GM18511 (cell line): Measurements from ENCODE around the gene RPS21.
"Not testable (repeated sequence)": the region's sequence is repeated elsewhere in the genome, so short reads cannot be mapped to it uniquely, and the experiment has no call there.

ENCODE experiments used
- ATAC-seq: cut with Tn5 transposase; IDR thresholded peaks from one replicate; pipeline ENCODE4 v1.9.1; 2021; ENCODE audit warnings: mild to moderate bottlenecking, moderate library complexity; ENCODE audit not compliant: unreplicated experiment

RPS21 gene

DNA sequence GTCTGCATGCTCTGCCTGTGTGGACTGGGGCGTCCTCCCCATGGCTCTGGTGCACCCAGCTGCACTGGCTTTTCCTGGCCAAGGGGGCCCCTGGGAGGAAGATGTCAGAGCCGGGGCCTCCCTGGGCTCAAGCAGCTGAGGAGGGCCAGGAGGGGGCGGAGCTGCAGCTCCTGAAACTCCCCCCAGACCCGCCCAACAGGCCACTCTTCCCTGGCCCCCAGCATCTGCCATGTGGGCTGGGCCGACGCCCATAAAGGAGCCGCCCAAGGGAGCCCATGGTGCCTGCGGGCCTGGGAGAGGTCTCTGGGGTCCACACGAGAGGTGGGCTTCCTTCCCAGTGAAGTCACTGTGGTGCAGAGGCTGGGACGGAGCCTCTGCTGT is 36.4 kb downstream of the RPS21 start:
- no peak for ATAC-seq

DNA sequence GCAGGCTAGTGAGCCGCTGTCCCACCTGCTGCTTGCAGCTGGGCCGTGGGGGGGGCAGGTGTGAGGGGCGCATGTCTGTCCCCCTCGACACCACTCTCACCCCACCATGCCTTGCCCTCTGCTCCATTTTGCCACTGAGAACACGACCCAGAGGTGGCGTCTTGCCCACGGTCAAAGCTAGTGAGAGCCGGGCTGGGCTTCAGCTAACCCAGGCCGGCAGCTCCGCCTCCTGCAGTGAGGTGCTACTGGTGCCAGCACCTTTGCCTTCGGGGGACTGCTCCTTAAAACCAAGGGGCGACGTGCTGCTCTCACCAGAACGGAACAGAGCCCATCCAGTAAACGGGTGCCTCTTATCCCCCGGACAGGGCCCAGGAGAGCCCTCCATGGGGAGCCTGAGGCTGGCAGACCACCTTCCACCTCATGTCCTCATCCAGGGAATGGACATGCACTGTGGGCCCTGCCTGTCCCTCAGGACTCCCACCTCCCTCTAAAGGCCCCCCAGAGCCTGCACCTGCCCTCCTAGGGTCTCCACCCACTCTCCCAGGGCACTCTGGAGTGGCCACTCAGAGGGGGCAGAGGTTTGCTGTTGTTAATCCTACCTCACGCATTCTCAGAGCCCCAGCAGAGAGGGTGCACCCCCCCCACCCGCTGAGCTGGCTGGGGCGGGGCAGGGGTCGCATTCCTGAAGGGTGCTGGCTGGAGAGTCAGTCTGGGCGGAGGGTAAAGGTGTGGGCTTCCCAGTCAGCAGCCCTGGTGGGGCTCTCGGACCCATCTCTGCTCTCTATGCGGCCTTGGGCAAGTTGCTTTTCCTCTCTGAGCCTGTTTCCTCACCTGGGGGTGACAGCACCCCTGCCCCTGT is 37.6 kb downstream of the RPS21 start:
- ATAC-seq = no peak

DNA sequence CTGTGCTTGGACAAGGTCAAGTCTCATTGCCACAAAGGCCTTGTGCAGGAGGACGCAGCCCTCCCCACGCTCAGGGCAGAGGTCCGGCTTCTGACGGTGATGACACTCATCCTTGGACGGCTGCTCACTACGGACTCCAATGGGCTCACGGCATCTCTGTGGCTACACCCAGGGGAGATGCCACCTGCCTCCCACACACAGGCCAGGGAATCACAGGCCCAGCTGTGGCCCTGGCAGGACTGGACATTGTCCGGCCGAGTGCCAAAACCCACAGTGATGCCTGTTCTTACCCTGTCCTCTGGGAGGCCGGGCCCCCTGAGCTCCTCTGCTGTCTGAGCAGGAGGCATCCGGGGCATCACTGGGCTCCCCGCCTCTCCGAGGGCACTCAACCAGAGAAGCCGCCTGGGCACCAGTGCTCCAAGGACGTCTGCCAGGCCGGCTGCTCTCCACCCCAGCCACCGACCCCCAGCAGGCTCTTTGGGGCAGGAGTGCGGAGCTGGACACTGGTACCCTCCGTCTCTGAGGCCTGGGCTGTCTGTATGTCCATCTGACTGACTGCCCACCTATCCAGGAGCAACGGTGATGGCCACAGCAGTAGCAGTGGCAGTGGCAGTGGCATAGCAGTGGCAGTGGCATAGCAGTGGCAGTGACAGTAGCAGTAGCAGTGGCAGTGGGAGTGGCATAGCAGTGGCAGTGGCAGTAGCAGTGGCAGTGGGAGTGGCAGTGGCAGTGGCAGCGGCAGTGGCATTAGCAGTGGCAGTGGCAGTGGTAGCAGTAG is 38.6 kb downstream of the RPS21 start:
- ATAC-seq = no peak

DNA sequence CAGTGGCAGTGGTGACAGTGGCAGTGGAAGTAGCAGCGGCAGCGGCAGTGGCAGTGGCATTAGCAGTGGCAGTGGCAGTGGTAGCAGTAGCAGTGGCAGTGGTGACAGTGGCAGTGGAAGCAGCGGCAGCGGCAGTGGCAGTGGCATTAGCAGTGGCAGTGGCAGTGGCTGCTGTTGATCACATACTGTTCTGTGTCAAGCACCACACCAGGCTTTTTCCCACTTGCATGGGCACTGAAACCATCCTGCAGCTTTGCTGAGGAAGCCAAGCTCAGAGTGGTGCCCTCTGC is 39.1 kb downstream of the RPS21 start:
- ATAC-seq = not testable (repeated sequence)

DNA sequence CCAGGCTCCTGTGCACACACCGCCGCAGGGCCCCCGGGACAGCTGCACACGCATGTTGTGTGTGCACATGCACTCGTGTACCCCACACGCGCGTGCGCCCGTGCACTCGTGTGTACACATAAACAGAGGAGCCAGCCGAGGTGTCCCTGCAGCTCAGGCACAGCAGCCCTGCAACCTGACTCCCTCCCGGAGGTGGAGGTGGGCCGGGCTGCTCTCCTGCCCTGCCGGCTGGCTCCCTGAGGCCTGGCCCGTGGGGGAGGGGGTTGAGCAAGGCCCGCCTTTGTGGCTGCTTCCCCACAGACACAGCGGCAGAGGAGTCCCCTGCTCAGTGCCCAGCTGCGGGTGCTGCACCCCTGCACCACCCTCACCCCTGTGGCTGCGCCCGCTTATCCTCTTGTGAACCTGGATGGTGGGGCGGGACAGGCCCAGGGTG is 39.8 kb downstream of the RPS21 start:
- no peak for ATAC-seq

DNA sequence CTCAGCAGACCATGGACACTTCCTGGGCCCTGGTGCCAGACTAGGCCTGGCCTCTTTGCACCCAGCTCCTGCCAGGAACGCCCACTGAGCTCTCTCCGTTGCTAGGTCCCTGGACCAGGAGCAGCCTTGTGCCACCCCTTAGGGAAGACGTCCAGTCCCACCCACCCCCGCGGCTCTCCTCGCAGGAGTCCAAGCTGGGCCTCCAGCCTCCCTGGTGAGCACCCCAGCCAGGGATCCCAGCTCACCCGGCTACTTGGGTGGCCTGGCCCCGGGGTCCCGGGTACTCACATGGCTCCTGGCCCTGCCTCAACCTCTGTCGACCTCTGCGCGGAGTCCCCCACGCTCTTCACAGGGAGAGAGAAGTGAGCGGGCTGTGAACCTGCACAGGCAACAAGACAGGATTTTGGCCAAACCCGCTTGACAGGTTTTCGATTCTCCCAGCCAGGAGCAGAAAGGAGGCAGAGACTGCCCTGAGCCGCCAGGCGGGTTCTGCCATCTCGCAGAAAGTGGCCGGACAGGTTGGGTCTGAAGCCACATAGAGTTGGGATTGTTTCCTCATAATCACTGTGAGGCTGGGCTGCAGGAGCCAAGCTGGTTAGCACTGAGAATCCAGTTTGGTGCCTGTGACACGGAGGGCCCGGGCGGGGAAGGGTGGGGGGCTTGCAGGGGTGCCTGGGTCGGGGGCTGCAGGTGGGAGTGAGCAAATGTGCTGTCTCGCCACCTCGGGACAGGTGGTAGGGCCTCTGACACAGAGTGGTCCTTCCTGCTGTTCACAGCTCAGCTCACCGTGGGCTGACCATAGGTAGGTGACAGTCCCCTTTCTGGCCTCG is 40.5 kb downstream of the RPS21 start, which contains the start of gene RBBP8NL:
TSS of gene RBBP8NL (minus strand) at position 368 of the 830 bp plus-strand sequence. CDS start 7,892 bp downstream, outside the sequence.
- no peak for ATAC-seq

DNA sequence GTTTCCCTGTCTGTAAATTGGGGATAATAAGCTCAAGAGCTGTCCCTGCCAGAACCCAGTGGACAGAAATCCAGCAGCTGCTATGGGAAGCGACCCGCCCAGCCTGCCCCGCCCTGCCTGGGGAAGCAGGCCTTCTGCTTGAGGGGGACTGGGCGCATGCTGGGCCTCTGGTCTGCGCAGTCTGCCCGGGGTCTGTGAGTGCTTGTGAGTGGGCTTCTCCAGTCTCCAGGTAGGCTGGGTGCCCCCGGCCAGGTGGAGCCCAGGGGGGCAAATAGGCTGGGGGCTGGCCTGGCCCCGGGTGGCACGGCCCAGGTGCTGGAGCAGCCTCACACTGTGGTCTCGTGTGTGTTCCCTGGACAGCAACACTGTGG is 41.1 kb downstream of the RPS21 start:
- no peak for ATAC-seq

DNA sequence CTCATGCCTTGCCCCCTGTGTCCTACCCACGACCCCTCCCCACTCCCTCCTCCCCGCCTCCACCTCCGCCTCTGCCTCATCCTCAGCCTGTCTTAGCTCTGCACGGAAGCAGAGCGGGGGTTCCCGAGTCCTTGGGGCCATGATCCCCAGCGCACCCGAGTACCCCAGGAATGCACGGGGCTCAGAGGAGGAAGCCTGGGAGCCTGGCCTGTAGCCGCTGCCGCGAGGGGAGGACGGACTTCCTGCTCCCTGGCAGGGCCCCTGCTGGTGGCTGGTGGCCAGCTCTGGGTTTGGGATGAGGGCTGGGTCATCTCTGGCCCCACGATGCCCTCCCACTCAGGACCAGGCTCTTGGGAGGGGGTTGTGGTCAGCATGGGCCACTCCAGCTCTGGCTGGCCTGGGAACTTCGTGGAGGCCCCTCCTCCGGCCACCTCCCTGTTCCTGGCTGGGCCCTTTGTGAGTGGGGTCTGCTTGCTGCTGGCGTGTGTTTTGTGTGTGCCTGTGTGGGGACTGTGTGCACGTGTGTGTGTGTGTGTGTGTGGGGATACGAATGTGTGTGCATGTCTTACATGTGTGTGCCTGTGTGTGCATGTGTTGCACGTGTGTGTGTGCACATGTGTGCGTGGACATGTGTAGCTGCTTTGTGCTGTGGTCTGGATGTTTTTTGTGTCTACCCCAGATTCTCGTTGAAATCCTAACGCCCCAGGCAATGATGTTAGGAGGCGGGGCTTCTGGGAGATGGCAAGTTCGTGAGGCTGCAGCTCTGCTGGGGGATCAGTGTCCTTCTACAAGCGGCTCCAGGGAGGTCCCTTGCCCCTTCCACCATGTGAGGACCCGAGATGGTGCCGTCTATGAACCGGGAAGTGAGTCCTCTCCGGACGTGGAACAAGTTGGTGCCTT is 41.7 kb downstream of the RPS21 start:
- ATAC-seq = no peak

DNA sequence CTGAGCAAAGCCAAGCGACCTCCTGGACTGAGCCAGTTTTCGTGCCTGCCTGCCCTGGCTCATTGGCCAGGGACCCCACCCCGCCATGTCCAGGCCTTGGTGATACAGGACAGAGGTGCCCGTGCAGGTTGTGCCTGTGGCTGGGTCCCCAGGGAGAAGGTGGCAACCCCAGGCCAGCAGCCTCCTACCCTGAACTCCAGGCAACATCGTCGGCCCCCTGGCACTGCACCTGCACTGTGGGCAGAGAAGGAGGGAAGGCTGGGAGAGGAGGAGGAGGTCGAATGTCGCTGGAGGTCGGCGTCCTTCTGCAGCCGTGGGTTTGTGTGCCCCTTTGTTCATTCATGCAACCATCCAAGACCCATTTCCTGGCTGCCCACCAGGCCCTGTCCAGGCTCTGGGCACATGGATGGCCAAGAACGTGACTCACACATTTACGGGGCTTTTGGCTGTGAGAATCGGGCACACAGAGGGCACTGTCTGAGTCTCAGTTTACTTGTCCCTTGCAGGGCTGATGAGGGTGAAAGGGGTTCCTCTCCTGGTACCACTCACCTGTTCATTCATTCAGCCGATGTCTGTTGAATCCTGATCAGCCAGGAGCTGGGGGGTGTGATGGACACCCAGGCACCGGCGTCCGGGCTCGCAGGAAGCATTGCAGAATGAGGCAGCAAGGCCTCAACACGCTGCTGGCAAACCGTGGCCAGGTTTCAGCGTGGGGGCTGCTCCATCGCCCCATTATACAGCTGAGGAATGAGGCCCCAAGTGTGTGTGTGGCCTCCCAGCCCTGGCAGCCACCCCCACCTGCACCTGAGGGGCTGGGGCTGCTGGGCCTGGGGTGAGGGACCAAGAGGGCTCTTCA is 42.8 kb downstream of the RPS21 start:
- no peak for ATAC-seq

DNA sequence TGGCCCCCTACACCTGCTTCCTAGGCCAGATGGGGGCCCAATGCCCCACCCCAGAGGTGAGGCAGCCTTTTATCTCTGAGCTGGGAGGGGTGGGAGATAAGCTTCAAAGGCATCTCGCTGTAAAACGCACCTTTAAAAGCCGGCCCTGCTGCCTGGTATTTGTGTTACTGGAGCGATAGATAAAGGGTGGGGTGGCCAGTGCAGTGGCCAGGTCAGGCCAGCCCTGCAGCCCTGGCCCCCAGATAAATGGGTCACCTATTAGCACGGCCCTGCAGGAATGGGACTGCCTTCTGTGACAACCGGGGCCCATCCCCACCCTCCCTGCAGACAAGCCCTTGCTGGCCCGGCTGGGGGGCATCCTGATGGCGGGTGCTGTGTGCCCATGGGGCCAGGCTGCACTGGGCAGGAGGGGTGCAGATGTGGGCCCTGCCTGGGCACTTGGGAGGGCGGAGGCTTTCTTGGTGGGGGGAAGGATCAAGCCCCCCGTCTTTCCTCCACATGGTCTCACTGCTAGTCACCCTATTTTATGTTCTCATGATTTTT is 43.5 kb downstream of the RPS21 start:
- no peak for ATAC-seq

DNA sequence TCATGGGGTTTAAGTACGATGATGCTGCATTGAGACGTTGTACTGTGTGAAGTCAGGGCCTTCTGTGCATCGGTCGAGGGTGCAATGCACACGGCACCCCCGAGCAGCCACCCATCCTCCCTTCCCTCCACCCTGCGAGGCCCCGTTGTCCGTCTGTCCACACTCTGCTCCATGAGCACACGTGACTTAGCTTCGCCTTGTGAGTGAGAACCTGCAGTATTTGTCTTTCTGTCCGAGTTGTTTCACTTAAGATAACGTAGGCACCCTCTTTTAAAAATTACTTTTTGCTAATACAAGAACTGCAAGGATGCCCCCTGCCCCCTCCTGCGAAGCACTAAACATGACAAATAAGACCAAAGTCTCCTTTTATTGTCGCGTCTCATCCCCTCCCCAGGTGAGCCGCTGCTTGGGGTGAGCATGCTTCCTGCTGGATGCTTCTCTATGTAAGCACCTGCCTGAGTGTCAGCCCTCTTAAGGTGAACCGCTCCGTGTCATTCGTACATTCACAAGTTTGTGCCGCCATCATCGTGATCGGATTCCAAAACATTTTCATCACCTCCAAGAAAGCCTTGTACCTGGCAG is 44.1 kb downstream of the RPS21 start:
- ATAC-seq = no peak

DNA sequence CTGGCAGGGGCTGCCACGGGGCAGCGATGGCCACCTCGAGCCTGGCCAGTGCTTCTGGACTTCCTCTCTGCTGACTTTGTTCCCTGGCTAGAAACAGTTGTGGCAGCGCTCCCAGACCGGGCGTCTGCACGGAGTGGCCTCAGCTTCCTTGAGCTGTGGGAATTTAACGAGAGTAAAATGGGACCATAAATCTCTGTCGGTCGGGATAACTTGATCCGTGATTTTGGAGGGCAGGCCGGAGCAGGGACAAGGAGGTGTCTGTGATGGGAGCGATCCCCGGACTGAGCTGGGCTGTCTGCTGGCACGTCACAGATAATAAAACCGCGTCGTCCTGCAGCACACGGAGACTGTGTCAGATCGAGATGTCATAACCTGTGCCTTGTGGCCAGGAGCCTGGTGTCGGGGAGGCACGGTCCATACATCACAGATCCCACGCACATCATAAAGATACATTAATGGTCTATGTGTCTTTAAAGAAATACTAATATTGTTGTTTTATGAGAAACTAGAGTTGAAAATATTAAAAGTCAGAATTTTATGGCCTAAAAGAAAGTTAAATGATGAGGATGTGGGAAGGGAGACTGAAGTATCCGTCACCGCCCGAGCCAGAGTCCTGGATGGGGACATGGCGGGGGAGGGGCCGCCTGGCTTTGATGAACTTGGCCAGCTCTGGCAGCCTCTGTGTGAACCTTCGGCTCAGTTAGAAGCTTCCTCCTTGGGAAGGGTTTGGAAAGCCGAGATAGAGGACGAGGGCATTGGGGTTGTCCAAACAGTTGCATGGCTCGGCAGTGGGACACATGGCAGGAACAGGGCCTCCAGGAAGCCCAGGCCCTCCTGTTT is 47.0 kb downstream of the RPS21 start:
- ATAC-seq = no peak

DNA sequence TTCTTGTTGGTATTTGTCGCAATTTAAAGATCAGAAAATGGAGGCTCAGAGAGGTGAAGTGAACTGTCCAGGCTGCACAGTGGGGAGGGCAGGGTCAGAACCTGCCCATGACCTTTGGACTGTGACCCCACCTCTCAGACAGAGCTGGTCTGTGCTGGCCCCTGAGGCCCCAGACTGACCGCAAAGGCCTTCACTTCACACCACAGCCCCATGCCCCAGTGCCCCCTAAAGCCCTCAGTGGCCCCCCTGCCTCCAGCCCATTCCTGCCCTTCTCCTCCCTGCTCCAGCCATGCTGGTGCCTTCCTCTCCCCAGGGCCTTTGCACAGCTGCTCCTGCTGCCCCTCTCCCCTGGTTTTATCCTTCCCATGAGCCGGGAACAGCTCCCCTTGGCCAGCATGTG is 49.8 kb downstream of the RPS21 start:
- no peak for ATAC-seq

DNA sequence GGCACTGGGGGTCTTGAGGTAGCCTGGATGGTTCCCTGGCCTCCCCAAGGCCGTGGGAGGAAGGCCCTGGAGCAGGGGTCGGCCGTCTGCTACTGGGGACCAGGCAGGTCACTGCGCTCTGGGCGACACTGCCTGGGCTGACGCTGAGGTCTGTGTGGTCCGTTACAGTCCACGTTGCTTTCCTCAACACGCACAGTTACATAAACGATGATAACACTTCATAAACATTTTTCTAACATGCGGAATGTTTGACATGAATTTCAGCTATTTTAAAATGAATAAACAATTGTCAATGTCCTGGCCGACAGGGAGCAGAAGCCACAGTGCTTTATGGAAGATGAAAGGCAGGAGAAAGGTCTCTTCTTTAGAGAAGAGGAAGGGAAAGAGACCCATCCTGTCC is 50.6 kb downstream of the RPS21 start:
- no peak for ATAC-seq

DNA sequence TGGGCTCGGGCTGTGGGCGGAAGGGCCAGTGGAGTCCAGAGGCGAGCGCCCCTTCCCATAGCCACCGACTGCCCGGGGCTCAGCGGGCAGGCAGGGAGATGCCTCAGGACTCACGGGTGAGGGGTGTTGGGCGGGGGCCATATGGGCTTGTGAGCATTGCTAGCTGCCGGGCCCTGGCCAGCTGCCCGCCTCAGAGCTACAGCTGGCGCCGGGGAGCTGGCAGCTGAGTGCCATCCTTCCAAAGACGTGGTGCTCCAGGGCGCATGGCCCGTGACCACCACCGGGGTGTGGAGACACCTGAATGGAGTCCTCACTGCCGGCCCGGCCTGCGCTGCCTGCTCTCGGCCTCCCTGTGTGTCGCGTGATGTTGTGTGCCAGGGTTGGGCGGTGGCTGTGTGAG is 51.0 kb downstream of the RPS21 start:
- ATAC-seq = no peak
